HFF-Myc (cell line): ENCODE data around the gene KRT1.

Experiments
- DNase-seq: peaks from one replicate; pipeline ENCODE4 v3.0.0-alpha.2; 2011; ENCODE audit warnings: low read depth; ENCODE audit errors: extremely low read depth
- H3K4me3 ChIP-seq: replicated peaks from 2 replicates; pipeline ENCODE4 v1.5.1; 2011; ENCODE audit warnings: low read depth, mild to moderate bottlenecking, control low read depth, low read length
- CTCF ChIP-seq: IDR thresholded peaks from 2 replicates; pipeline ENCODE4 v1.5.1; 2012; ENCODE audit warnings: mild to moderate bottlenecking, low read depth, low read length, control low read depth; ENCODE audit errors: missing control alignments

KRT1 gene

GRCh38 chr12:52684431-52684830 is 4.2 kb upstream of the KRT1 start:
- DNase-seq, result no peak
- TF ChIP-seq CTCF, result no peak
- no peak overlapping the region for H3K4me3 ChIP-seq

GRCh38 chr12:52683575-52684300 is 3.5 kb upstream of the KRT1 start:
- no peak overlapping the region for H3K4me3 ChIP-seq
- no peak for DNase-seq
- TF ChIP-seq CTCF, result no peak

DNA sequence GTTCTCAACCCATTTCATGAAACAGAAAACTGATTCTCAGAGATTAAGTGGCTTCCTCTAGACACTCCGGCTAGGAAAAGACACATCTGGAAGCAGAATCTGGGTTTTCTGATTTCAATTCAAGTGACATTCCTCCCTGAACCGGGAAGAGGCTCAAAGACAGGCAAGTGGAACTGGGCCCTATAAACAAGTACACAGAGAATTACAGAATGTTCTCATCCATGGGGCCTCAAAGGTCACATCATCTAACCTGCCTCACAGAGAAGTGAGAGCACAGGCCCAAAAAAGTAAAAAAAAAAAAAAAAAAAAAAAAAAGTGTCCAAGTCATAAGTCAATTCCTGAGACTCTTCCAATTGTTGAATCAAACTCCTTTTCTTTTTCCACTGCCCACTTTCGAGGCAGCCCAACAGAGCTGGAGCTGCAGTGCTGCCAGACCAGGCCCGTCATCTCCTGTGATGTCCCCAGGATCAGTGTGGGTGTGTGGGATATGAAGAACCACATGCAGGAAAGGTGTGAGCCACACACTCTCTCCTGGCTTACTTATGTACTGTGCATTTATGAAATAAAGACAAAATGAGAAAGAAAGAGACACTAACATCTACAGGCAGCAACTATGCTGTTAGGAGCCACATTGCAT is 2.8 kb upstream of the KRT1 start:
- no peak for TF ChIP-seq CTCF
- no peak for DNase-seq
- H3K4me3 ChIP-seq, result no peak overlapping the region

DNA sequence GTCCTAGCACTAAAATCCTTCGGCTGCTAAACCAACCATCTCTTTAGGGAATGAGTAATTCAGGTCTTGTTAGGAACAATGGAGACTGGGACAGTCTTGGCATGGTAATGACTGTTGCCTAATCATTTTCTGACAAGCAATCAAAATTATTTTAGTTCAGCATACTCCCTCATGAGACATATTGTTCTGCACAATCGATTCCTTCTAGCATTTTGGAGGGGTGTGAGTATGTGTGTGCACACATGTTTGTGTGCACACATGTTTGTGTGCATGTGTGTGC is 2.1 kb upstream of the KRT1 start:
- no peak for DNase-seq
- no peak overlapping the region for H3K4me3 ChIP-seq
- TF ChIP-seq CTCF, result no peak

DNA sequence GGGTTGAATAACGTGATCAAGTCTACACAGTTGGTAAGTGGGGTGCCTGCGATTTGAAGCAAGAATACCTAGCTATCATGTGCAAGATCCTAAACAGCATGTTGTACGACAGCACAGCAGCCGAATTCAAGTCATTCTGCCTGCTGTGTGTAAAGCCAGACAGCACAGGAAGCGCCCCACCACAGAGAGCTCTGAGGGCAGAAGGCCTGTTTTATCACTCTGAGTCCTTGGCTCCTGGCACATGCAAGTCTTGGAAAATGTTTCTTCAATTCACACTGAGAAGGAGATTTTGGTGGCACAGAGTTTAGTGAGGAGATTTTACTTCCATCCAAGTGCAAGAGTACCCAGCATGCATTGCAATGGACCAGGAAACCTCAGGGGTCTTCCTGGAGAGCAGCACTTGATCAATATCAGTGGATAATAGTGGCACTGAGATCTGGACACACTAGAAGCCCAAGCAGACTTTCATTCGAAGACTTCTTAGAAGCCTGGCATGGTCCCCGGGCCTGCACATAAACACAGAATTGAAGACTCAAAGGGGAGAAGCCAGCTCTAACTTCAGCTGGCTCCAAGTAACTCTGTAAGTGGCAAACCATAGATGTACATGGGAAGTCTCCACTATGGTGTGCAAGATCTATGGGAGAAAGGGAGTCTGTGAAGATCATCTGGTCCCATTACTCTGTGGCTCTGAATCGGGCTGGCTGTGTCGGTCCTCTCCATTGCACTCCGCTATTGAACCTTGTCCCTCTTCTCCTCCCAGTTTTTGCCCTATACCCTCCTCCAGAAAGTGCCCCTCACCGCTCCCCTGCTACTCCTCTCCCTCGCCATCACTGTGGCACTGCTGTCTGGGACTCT is 1.5 kb upstream of the KRT1 start:
- no peak for DNase-seq
- no peak overlapping the region for H3K4me3 ChIP-seq
- no peak for TF ChIP-seq CTCF

DNA sequence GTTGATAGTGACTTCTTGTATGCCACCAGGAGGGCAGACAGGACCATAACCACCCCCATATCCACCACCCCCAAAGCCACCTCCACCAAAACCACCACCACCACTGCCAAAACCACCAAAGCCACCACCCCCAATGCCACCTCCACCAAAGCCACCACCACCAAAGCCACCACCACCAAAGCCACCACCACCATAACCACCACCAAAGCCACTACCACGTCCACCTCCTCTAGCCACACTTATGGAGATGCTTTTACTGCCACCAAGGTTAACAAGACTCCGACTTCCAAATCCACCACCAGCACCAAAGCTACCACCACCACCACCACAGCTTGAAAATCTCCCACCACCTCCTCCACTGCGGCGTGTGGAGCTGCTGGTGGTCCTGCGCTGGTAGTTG is 332 bp downstream of the KRT1 start:
- no peak for TF ChIP-seq CTCF
- no peak for DNase-seq
- no peak overlapping the region for H3K4me3 ChIP-seq
